Skin epidermis (tissue), 12 donors: ENCODE data around the gene CEP97.
A peak's percentile ranks its signal among the peaks of the same experiment; 100 is the strongest.
"Not testable (repeated sequence)": the region's sequence is repeated elsewhere in the genome, so short reads cannot be mapped to it uniquely, and the experiment has no call there.

ENCODE experiments used
- H3K27ac ChIP-seq, 21 experiments: fragments of 200-600 bp; sonication (generic) in 11 of 21; one replicate each; pipeline ENCODE4 v1.5.0; 2020; ENCODE audit warnings: mild to moderate bottlenecking in 3 of 21, inconsistent platforms in 2 of 21, moderate library complexity in 2 of 21
- H3K4me3 ChIP-seq, 7 experiments: fragments of 200-600 bp; sonication (generic) in 2 of 7; one replicate each; pipeline ENCODE4 v1.5.0; 2020; ENCODE audit warnings: inconsistent platforms in 2 of 7, mild to moderate bottlenecking in 2 of 7, moderate library complexity in 1 of 7

The CEP97 gene

DNA sequence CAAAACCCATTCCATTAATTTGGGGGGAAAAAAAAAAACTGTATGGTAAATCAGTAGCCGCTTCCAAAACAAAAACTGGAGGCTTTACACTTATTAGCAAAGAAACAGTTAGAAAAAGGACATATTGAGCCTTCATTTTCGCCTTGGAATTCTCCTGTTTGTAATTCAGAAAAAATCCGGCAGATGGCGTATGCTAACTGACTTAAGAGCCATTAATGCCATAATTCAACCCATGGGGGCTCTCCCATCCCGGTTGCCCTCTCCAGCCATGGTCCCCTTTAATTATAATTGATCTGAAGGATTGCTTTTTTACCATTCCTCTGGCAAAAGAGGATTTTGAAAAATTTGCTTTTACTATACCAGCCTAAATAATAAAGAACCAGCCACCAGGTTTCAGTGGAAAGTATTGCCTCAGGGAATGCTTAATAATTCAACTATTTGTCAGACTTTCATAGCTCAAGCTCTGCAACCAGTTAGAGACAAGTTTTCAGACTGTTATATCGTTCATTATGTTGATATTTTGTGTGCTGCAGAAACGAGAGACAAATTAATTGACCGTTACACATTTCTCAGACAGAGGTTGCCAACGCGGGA lies 28.5 kb upstream of the CEP97 start:
- H3K4me3 ChIP-seq, result no peak overlapping the region
- H3K27ac ChIP-seq, result no peak overlapping the region

DNA sequence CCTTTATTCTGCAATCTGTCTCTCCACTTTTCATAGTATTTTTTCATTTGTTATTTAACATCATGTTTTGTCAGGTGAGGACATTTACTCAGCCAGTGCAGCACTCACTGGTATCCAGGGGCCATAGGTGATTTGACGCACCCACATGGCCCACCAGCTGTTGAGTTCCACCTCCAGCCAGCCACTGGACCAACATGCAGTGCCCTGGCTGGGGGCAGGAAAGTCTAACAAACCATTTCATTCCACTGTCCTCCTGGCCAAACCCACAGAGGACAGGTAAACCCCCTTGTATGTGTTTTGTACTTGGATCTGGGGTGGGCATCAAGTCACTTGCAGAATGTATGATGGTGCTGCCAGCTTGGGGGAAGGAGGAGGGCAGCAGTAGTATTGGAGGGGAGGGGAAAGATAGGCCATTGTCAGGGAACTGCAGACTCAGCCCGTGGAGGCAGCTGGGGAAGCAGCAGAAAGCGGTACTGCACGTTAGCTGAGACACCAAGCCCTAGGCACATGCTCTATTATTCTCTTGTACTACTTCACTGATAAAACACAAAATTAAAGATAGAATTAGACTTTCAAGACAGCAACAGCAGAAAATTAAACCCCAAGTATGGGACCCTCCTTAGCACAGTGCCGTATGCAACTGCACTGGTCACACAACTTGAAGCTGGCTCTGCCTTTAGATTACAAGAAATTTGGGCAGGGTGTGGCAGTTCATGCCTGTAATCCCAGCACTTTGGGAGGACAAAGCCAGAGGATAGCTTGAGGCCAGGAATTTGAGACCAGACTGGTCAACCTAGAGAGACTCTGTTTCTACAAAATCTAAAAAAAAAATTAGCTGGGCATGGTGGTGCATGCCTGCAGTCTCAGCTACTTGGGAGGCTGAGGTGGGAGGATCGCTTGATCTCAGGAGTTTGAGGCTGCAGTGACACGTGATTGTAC lies 22.4 kb upstream of the CEP97 start:
- H3K4me3 ChIP-seq, result no peak overlapping the region
- H3K27ac ChIP-seq, result no peak overlapping the region

DNA sequence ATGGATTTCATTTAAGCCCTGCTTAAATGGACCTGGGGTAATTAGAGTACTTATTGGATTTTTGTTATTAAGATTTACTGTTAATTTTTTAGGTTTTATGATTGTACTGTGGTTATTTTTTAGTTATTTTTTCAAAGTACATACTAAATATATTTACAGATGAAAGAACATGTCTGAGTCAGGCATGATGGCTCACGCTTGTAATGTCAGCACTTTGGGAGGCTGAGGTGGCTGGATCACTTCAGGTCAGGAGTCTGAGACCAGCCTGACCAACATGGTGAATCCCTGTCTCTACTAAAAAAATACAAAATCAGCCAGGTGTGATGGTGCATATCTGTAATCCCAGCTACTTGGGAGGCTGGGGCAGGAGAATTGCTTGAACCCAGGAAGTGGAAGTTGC lies 21.7 kb upstream of the CEP97 start:
- no peak overlapping the region for H3K4me3 ChIP-seq
- no peak overlapping the region for H3K27ac ChIP-seq

DNA sequence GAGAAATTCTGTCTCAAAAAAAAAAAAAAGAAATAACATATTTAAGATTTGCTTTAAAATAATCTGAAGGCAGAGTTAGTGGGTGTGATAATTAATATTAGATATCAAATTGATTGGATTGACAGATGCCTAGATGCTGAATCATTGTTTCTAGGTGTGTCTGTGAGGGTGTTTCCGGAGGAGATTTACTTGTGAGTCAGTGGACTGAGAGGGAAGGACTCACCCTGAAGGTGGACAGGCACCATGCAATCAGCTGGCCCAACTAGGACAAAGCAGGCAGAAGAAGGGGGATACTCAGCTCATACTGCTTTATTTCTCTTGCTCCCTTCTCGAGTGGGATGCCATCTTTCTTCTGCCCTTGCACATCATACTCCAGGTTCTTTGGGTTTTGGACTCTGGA lies 21.2 kb upstream of the CEP97 start:
- no peak overlapping the region for H3K27ac ChIP-seq
- no peak overlapping the region for H3K4me3 ChIP-seq

DNA sequence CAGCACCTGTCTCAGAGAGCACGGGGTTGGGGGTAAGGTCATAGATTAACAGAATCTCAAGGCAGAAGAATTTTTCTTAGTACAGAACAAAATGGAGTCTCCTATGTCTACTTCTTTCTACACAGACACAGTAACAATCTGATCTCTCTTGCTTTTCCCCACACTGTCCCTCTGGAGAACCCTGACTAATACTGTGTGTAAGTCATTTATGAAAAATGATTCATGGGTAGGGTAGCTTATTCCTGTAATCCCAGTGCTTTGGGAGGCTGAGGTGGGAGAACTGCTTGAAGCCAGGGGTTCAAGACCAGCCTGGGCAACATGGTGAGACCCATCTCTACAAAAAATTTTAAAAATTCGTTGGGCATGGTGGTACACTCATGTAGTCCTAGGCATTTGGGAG lies 19.8 kb upstream of the CEP97 start:
- not testable (repeated sequence) for H3K4me3 ChIP-seq, H3K27ac ChIP-seq

DNA sequence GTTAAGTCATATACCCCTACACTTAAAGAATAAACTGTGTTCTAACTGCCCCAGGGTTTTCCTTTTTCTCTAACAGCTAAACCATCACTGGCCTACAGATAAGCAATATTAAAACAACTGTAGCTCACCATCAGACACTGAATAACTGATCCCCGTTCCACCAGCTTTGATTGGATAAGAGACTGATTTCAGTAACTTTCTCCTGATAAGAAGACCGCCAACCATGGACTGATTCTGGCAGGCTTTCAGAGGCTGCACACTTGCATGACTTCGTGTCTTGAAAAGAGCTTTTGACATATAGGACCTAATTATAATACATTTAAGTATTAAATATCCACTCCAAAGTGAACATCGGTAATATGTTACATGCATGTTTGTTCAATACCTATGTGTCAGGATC lies 15.3 kb upstream of the CEP97 start:
- no peak overlapping the region for H3K27ac ChIP-seq
- H3K4me3 ChIP-seq, result no peak overlapping the region

DNA sequence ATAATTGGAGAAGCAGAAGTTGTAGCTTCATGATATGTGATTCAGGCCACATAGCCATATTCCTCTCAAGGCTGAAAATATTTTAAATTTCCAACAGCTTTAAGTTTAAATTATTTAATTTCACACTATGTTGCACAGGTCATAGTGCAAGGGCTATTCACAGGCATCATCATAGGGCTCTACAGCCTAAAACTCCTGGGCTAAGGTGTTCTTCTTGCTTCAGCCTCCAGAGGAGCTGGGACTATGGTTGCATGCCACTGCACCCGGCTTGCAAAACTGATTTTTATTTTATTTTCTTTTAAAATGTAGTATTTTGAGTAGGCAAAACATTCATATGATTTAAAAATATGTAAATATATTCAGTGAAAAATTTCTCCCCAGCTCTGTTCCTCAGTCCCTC lies 6.0 kb upstream of the CEP97 start:
- Histone ChIP-seq H3K27ac (no peak overlapping the region), H3K4me3 (no peak overlapping the region)

DNA sequence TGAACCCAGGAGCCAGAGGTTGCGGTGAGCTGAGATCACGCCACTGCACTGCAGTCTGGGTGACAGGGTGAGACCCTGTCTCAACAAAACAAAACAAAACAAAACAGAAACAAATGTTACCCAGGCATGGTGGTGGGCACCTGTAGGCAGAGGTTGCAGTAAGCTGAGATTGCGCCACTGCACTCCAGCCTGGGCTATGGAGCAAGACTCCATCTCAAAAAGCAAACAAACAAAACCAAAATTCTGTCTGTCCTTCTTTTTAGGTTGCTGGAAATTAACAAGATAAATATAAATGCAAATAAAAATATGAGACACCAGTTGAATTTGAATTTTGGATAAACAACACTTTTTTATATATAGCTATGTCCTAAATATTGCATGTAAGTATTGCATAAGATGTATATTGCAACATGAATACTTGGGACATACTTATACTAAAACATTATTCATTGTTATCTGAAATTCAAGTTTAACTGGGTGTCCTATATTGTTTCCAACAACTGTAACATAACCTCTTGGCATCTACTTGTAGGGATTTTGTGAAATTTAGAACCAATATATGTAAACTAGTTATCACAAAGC lies 4.7 kb upstream of the CEP97 start:
- Histone ChIP-seq H3K27ac (no peak overlapping the region), H3K4me3 (no peak overlapping the region)

DNA sequence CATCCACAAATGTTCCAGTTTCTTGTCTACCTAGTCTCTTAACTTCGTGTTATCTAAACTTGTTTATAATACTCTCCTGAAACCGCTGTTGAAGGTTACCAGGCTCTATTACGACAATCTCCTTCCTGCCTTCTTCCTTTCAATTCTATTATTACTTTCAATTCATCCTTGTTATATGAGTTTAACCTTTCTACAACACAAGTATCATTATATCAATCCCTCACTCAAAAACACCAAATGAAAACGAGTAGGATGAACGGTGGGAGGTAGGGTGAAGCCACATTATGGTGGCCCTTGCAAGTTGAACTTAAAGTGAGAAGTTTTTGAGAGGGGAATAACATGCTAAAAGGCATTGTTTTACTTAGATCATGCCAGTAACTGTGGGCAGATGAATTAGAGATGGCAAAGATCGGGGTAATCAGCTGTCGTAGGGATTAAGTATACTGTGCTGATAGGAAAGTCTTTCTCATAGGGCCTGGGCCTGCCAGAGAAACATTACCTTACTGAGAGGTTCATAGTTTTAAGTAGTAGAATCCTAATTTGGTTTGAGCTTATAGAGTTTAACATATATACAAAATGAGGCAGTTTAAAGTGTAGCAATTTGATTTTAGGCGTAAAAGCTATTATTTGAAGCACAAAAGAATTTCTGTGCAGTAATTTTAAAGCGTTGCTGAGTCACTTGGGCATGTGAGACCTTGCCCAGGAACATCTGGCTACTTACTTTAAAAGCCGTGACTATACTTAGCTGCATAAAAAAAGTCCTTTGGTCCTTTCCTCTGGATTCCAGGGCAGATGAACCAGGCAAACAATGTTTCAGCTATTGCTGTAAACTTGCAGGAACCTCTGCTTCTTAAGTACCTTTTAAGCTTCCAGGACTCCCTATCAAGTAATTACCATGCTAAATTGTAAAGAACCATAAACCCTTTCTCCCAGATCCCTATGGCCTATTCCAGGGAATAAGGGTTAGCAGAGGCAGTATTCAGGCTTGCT lies 3.3 kb upstream of the CEP97 start:
- H3K27ac ChIP-seq, result peak overlapping the region in 17 of 21 experiments; percentile 1 to 75 (median 51)
- H3K4me3 ChIP-seq, result no peak overlapping the region

DNA sequence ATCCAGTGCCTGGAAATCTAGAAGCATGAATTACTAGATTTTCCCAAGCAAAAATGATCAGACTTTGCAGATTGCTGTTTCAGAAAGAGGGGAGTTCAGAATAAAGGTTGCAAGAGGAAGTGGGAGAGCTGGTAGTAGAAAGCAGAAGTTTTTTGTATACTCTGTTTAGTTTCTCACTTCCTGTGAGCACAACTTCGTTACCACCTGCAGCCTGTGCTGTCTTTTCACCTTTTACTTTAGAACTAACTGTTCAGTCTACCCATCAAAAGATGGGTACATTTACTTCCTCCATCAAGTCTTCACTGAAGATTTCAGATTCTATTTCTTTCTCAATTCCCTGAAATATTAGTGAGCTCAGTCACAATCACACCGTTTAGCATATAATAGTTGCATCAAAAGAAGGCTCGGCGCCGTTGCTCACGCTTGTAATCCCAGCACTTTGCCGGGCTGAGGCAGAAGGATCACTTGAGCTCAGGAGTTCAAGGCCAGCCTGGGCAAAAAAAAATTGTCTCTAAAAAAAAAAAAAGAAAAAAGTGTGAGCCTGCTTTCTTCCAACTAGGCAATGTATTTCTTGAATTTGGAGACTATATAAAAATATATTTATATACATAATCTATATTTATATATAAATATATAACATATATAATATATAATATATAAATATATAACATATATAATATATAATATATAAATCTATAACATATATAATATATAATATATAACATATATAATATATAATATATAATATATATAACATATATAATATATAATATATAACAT lies 1.8 kb upstream of the CEP97 start:
- no peak overlapping the region for H3K4me3 ChIP-seq
- H3K27ac ChIP-seq, result peak overlapping the region in 14 of 21 experiments; percentile 1 to 74 (median 60)

DNA sequence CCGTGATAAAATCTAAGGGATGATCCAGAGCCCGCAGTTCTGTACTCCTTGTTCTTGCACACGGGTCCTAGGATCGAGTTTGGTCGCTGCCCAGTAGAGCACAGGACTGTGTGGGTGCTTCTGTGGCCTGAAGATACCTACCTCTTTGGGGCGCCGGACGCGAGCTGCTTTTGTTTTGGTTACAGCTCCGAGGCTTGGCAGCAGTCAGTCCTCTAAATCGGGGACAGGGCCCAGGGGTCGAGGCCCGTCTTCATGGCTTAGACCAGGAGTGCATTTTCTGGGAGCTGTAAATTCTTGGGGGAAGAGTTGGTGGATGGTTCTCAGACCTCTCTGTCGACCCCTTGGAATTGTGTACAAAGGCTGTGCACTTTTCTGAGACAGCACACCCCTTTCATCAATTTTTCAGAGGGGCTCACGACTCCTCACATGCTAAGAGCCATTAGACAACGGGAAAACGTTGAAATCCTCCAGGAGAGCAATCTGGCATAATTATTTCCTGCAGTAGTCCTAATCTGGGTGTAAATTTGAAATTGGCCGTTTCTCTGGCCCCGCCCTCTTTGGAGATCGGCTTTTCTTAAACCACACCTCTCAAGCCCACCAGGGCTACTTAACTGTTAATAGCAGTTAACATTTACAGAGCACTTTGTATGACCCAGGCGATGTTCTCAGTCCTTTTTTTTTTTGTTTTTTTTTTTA lies 928 bp downstream of the CEP97 start:
- Histone ChIP-seq H3K4me3 (peak overlapping the region; percentile 54 to 91 (median 77)), H3K27ac (peak overlapping the region in 20 of 21 experiments; percentile 8 to 89 (median 74))

DNA sequence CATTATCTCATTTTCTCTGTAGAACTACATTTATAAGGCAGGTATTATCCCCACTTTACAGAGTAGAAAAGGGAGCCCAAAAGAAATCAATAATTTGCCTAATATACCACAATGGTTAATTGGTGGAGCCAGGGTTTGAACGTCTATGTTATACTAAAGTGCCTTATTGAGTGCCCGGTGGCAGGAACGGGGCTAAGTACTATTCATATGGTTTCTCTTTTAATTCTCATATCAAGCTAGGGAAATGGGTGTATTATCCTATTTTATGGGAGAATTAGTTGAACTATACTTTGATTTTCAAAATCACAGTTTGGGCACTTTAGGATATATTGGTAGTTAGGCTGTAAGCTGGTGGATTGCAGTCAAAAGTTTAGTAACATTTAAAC lies 1.5 kb downstream of the CEP97 start:
- Histone ChIP-seq H3K27ac (peak overlapping the region in 10 of 21 experiments; percentile 49 to 89 (median 76)), H3K4me3 (peak overlapping the region; percentile 54 to 91 (median 77))

DNA sequence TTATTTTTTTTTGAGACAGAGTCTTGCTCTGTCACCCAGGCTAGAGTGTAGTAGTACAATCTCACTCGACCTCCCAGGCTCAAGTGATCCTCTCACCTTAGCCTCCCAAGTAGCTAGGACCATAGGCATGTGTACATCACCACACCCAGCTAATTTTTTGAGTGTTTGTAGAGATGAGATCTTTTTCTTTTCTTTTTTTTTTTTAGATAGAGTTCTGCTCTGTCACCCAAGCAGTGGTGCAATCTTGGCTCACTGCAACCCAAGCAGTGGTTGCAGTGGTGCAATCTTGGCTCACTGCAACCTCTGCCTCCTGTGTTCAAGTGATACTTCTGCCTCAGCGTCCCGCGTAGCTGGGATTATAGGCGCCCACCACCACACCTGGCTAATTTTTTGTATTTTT lies 5.2 kb downstream of the CEP97 start:
- H3K27ac ChIP-seq, result no peak overlapping the region

DNA sequence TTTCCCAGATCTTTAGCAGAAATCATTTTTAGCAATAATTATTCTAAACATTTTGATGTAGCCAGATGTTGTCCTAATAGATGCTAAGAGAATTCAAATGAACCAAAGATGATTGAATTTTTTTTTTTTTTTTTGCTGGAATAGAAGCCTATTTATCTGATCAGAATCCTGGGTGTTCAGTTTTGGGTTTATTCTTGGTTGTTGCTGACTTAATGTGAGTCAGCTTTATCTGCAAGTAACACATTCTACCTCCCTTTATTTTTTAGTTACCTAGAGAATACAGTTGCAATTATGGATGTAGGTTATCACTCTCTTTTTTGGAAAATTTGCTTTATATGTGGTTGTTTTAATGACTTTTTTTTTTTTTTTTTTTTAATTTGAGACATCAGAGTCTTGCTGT lies 6.4 kb downstream of the CEP97 start:
- no peak overlapping the region for H3K4me3 ChIP-seq
- no peak overlapping the region for H3K27ac ChIP-seq

More for the DNA sequence above, 5.2 kb downstream of the CEP97 start:
- H3K4me3 ChIP-seq, result no peak overlapping the region

DNA sequence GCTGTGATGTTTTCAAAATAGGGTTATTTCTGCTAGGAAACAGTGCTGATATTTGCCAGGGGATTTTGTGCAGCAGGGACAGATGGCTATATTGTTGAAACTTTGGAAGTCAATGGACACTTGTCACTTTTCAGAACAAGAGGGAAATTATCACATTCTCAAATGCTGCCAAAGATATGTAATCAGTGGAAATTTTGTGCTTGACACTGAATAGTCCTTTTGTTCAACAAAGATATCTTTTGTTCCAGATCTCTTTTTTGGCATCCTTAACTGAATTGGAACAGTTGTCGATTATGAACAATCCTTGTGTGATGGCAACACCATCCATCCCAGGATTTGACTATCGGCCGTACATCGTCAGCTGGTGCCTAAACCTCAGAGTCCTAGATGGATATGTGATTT lies 7.8 kb downstream of the CEP97 start:
- H3K4me3 ChIP-seq, result no peak overlapping the region
- no peak overlapping the region for H3K27ac ChIP-seq

DNA sequence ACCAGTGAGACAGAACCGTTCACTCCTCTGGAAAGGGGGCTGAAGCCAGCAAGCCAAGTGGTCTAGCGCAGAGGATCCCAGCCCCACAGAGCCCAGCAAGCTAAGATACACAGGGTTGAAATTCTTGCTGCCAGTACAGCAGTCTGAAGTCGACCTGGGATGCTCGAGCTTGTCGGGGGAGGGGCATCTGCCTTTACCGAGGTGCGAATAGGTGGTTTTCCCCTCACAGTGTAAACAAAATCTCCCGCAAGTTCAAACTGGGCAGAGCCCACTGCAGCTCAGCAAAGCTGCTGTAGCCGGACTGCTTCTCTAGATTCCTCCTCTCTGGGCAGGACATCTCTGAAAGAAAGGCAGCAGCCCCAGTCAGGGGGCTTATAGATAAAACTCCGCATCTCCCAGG lies 11.4 kb downstream of the CEP97 start:
- Histone ChIP-seq H3K4me3 (no peak overlapping the region), H3K27ac (no peak overlapping the region)

DNA sequence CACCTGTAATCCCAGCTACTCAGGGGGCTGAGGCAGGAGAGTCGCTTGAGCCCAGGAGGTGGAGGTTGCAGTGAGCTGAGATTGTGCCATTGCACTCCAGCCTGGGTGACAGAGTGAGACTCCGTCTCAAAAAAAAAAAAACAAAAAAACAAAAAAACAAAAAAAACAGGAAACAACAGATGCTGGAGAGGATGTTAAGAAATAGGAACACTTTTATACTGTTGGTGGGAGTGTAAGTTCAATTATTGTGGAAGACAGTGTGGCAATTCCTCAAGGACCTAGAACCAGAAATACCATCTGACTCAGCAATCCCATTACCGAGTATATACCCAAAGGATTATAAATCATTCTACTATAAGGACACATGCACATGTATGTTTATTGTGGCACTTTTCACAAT lies 17.5 kb downstream of the CEP97 start:
- H3K4me3 ChIP-seq, H3K27ac ChIP-seq: not testable (repeated sequence)

DNA sequence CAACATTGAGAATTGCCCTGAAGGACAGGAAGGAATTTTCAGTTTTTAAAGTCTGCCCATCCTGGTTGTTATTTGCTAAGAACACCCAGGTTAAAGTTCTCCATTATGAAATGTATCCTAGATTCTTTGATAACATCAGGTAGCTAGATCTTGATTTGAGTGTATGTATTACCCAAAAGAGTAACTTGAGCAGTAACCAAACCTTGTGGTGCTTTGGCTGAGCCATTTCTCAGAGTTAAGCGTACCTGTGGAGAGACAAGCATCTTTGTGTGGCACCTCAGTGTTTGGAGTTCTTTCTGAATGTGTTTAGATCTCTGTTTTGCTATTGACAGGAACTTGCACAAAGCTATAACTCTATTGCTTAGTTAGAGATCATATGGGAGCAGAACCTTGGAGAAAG lies 20.4 kb downstream of the CEP97 start:
- Histone ChIP-seq H3K4me3 (no peak overlapping the region), H3K27ac (no peak overlapping the region)
